Measurements from ENCODE around the gene PPP2R5C.

GRCh38 chr14:101840649-101841369, 79.3 kb downstream of the PPP2R5C start:
- no peak for TF ChIP-seq POLR2AphosphoS5 (IDR thresholded peaks at IDR 0.05; ENCODE audit: borderline replicate concordance, low read depth, low read length)
- TF ChIP-seq EZH2 (IDR thresholded peaks at IDR 0.05) = no peak
- TF ChIP-seq FOXP2 (optimal IDR thresholded peaks at IDR 0.05; ENCODE audit: control extremely low read depth, extremely low read length, insufficient read depth) = no peak

Data from SK-N-MC (cell line).